ENCODE results near the gene ERGIC1.
"Not testable (repeated sequence)": the region's sequence is repeated elsewhere in the genome, so short reads cannot be mapped to it uniquely, and the experiment has no call there.

Gene ERGIC1

GRCh38 chr5:172885597-172886340, 51.7 kb downstream of the ERGIC1 start:
- no peak for DNase-seq

GRCh38 chr5:172886476-172886875, 52.4 kb downstream of the ERGIC1 start:
- no peak for DNase-seq

DNA sequence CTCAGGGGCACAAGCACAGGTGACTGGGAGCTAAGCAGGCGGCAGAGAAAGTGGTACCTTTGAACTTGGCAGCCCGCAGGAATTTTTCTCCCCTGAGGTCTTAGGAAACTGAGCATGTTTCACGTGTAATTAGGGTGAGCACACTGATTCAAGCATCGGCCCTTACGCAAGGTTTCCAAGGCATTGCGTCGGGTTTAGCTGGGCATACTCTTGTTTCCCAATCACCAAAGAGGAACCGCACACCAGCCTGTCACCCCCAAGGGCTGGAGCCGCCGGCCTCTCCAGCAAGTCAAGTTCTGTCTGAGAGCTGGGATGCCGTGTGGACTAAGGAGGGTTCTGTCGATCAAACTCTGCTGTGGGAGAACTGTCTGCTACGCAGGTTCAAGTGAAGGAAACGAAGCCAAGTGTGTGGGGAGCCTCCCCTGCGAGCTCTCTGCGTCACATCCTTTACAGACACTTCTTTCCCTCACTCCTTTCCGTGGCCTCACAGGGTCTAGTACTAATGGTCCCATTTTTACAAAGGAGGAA, 53.0 kb downstream of the ERGIC1 start:
- no peak for DNase-seq

- DNase-seq, result no peak
Observed at GRCh38 chr5:172887692-172888091, 53.6 kb downstream of the ERGIC1 start.

DNA sequence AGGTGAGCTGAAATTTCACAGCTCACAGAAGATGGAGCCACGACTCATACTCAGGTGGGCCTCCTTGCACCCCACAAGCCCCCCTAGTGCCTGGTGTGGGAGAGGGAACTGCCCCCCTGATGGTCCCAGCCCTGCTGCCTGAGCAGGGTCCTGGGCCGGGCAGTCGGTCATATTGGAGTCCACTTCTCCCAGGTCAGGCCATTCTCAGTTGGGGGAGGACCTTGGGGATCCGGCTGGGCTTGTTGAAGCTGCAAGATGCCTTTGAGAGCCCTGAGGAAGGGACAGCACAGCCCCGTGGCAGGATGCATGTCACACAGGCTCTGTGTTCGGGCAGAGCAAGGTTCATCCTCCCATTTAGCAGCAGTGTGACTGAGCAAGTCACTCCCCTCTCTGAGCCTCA, 56.6 kb downstream of the ERGIC1 start:
- DNase-seq, result no peak

DNA sequence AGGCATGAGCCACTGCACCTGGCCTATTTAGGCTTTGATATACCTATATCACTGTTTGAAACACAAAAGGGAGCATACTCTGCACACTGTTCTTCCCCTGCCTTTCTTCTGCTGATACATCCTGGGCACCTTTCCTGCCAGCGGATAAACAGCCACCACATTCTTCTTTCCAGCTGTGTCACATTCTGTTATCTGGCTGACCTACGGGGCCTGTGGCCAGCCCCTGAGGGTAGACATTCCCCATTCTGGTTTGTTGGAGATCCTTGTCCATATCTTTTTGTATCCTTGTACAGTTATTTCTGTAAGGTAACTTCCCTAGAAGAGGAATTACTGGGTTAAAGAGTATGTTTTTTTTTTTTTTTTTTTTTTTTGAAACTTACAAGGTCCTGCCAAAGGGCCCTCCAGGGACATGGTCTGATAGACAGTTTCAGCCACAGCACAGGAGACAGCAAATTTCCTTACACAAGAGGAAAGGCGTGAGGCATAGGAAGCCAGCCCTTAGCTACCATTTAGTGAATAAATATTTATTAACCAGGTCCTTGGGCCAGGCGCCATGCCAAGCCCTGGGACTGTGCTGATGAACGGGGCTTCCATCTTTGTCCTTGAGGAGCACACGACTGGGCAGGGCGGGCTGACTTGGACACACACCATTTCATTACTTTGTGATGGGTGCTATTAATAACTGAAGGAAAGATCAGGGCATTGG, 57.8 kb downstream of the ERGIC1 start:
- no peak for DNase-seq

- no peak for DNase-seq
Observed at GRCh38 chr5:172892713-172893112, 58.7 kb downstream of the ERGIC1 start.

DNA sequence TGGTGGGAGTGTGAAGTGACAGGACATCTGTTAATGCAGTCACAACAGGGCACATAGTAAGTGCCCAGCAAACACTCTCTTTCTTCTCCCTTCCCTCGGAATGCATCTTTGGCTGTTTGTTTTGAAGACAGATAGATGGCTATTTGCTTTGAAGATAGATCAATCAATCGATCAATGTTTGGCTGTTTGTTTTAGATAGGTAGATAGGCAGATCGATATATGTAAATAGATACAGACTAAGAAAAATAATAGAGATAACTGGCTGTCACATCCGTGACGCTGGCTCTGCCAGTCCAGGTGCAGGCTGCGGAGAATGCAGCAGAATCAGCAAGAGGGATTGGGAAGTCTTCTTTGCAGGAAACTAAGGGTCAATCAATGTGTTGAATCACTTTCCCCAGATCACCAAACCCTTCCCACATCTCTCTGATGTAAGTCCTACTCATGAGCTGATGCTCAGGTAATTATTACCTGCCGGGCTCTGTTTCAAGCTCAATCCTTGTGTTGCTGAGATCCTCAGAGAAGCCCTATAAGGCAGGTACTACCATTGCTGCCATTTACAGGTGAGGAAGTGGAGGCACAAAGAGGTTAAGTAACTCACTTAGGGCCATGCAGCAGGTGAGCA, 60.8 kb downstream of the ERGIC1 start:
- no peak for DNase-seq

DNA sequence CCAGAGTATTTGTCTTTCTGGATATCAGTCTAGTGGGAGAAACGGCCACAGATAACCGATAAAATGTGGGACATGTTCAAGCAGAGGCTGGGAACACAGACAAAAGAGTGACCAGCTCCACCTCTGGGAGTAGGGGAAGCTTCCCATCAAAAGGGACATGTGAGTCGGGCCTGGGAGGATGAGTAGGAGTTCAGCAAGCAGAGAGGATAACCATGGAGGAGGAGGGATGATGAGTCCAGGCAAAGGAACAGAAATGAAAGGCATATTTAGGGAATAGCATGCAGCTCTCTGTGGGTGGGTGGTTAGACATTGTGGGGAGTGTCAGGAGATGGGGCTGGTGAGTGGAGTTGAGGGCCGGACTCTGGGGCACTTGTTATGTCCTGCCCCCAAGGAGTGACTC, 61.5 kb downstream of the ERGIC1 start:
- no peak for DNase-seq

- no peak for DNase-seq
Observed at GRCh38 chr5:172896465-172896864, 62.4 kb downstream of the ERGIC1 start.

DNA sequence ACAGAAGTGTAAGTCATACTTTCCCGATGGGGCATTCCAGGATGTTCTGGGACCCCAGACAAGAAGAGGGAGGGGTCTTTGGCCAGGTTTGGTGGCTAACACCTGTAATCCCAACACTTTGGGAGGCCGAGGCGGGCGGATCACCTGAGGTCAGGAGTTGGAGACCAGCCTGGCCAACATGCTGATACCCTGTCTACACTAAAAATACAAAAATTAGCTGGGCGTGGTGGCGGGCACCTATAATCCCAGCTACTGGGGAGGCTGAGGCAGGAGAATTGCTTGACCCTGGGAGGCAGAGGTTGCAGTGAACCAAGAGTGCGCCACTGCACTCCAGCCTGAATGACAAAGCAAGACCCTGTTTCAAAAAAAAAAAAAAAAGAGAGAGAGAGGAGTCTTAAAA, 63.0 kb downstream of the ERGIC1 start:
- not testable (repeated sequence) for DNase-seq

GRCh38 chr5:172897481-172898217, 63.6 kb downstream of the ERGIC1 start:
- DNase-seq, result no peak

DNA sequence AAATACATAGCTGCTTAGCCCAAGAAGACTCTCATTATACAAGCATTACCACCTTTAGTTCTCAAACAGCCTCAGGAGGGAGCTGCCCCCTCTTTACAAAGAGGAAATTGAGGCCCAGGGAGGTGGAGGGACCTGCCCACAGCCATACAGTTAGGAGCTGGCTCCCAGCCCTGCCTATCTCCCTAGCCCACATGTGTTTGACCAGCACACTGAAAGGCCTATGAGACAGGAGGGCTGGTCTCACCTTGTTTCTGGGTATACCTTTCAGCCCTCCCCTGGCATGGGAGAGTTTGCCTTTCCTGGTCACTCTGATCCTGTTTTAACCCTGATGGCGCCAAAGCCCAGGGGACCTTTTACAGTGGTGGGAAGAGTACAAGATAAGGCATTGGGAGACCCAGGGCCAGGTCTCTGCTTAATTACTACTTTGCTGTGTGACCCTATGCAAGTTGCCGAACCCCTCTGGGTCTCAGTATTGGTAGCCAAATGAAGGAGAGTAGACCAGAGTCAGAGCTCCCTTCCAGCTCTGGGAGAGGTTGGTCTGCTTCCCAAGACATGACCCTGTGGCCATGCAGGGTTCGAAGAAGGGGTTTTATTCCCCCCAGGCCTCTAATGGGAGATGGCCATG, 64.3 kb downstream of the ERGIC1 start:
- DNase-seq, result no peak

GRCh38 chr5:172898843-172899369, 64.9 kb downstream of the ERGIC1 start:
- DNase-seq, result no peak

- DNase-seq, result no peak
Observed at GRCh38 chr5:172899436-172899835, 65.4 kb downstream of the ERGIC1 start.

DNA sequence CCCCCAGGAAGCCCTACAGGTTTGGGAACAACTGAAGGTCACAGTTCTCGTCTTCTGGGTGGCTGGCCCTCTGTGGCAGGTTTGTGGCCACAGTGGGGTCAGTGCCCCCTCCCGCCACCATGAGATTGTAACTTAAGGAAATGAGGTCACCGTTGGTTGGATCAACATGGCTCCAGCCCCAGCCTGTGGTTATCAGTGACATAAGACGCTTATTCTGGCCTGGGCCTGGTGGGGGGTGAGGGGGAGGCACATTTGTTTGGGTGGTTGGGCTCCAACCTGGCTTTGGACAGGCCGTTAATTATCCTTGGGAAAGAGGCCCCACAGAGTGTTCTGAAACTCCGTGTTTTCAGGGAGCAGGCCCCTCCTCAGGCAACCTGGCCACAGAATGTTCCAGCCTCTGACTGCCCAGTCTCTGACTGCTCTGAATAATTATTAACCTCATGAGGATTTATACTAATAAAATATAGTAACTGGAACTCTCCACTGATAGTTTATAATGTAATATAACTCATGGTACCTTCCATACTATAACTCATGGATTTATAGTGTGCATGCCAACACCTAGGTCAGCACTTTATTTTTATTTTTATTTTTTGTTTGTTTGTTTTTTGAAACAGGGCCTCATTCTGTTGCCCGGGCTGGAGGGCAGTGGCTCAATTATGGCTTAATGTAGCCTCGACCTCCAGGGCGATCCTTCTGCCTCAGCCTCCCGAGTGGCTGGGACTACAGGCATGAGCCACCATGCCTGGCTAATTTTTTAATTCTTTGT, 67.1 kb downstream of the ERGIC1 start:
- DNase-seq, result no peak

DNA sequence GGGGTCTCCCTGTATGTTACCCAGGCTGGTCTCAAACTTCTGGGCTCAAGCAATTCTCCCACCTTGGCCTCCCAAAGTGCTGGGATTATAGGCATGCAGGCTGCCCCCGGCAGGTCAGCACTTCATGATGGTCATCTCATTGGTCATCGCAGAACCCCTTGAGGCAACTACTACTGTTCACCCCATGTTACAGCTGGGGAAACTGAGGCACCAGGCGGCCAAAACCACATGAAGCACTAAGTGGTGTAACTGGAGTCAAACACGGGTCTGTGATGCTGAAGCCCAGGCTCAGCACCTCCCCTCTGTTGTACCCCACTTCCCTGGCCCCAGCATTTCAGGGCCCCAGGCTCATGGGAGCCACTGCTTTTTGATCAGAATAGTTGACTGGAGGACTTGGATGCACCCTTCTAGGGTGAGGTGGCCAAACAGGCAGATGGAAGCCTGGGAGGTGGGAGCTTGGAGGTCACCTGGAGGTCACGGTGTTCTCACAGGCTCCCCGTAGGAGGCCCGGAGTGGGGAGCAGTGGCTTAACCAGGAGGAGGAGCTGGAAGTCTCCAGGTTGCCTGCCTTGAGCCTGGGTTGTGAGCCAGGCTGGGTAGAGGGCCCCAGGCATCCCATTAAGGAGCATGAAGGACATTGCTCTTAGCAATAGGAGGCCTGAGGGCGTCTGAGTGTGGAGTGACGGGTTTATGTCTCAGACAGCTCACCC, 67.9 kb downstream of the ERGIC1 start:
- no peak for DNase-seq

- DNase-seq, result no peak
Observed at GRCh38 chr5:172902497-172903472, 68.7 kb downstream of the ERGIC1 start.

GRCh38 chr5:172903790-172904189, 69.7 kb downstream of the ERGIC1 start:
- no peak for DNase-seq

DNA sequence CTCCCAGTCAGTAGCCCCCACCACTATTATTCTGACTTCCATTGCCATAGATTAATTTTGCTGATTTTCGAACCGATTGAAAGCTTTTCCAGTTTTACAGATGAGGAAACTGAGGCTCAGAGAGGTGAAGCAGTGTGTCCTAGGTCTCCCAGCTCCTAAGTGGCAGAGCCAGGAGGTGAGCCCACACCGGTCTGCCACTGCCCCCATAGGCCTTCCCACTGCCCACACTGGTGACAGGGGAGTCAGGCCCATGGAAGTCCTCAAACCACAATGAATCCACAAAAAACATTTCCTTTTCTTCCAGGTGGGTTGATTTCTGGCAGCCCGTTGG, 70.2 kb downstream of the ERGIC1 start:
- DNase-seq, result no peak
